ENCODE results near the gene NSMCE4A. TPM values are rescaled to one million over a fixed set of nuclear protein-coding genes. Genes with fewer than 3 reads are reported as not detected.

NSMCE4A gene
- total and polyA plus RNA-seq, 2 of the 8 experiments (the other 6 are each of a cell fraction or from before 2014, with no cell fraction given), result 48.6 to 66.0 TPM

GRCh38 chr10:121927841-121928527 lies 47.0 kb downstream of the NSMCE4A start, which contains the start of gene ATE1 (continued):
- peak; percentile 38; the same call in 1 of the 2 replicates for TF ChIP-seq GABPA (IDR thresholded peaks at IDR 0.05; ENCODE audit: borderline replicate concordance, insufficient read depth, low read length)
- no peak for TF ChIP-seq SUZ12 (IDR thresholded peaks at IDR 0.05; ENCODE audit: low read length)
- peak; percentile 89; the same call in 1 of the 2 replicates for TF ChIP-seq GTF2F1 (IDR thresholded peaks at IDR 0.05; ENCODE audit: borderline replicate concordance, low read depth, low read length)
- peak; percentile 1 to 21; a peak in 3 of 4 replicates for TF ChIP-seq RAD21 (IDR thresholded peaks at IDR 0.05 in 1 of 2, conservative IDR thresholded peaks at IDR 0.05 in 1 of 2; ENCODE audit: low read depth in 2 of 2, low read length in 2 of 2)
- no peak for TF ChIP-seq MAFK (IDR thresholded peaks at IDR 0.05; ENCODE audit: low read depth, low read length)
- no peak for TF ChIP-seq USF2 (IDR thresholded peaks at IDR 0.05; ENCODE audit: low read length)
- TF ChIP-seq KDM4A (IDR thresholded peaks at IDR 0.05; ENCODE audit: low read depth, low read length, severe bottlenecking), result peak; percentile 68
- TF ChIP-seq EP300 (IDR thresholded peaks at IDR 0.05; ENCODE audit: borderline replicate concordance in 1 of 2, low read depth in 2 of 2, low read length in 2 of 2), result peak in 1 of 2 experiments; percentile 10; a peak in 1 of 3 replicates
- 0 out of 2 replicates have a peak, but pooled peaks have one; percentile 52 for TF ChIP-seq CHD2 (IDR thresholded peaks at IDR 0.05; ENCODE audit: low read length)

Data from H1 (cell line).